GM12891 (cell line): ENCODE results near the gene CHMP2A.

Source experiments
- POLR2A ChIP-seq: IDR thresholded peaks from 2 replicates; pipeline ENCODE4 v1.6.1; 2011; ENCODE audit warnings: low read depth, low read length, control low read depth
- POLR2AphosphoS5 ChIP-seq: IDR thresholded peaks from 2 replicates; pipeline ENCODE4 v1.6.1; 2011; ENCODE audit warnings: low read depth, low read length, control low read depth
- TAF1 ChIP-seq: IDR thresholded peaks from 2 replicates; pipeline ENCODE4 v1.6.1; 2011; ENCODE audit warnings: low read depth, low read length, control low read depth

DNA sequence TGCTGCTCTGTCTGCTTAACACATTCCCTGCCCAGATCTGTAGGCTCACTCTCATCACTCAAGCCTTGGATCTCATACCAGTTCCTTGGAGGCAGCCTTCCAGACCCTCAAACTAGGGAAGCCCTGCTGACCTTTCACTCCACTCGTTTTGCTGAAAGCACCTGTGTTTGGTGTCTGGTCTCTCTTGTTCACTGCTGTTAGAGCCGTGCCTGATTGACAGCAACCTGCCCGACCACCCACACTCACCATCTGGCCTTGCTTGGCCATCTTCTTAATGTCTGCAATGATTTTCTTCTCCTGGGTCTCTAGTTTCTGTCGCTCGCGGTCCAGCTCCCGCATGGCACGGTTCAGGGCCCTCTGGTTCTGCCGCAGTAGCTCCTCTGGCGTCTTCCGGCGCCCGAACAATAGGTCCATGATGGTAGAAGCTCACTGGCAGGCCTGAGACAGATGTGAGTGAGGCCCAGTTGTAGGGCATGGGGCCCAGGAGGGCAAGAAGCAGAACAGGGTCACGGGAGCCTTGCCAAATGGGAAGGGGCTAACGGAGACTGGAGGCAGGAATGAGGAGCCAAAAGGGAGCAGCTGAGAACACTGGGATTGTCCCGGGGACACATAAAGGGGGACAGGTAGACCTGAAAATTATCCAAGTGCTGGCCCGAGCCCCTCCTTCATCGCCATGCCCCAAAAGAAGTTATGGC is 959 bp downstream of the CHMP2A start:
- TF ChIP-seq POLR2AphosphoS5 (peak; percentile 21; the same call in 1 of the 2 replicates), POLR2A (no peak), TAF1 (no peak)
